Small intestine (tissue), 7 donors: ENCODE results near the gene PBOV1. TPM values are rescaled to one million over a fixed set of nuclear protein-coding genes. Genes with fewer than 3 reads are reported as not detected.

ENCODE experiments used
- DNase-seq, 2 donors: peaks; one replicate each; pipeline versions ENCODE4 v3.0.0 to v3.0.0-alpha.2; 2013
- FAIRE-seq: peaks from 2 replicates; lab custom pipeline; 2012; peaks lifted over from hg19 to GRCh38; lab: Jason Lieb, UNC
- H3K27ac ChIP-seq, 3 donors: one replicate each; pipeline ENCODE4 v1.5.1; 2013; ENCODE audit warnings: low read length in 2 of 3, mild to moderate bottlenecking in 2 of 3, control low read depth in 1 of 3, inconsistent platforms in 1 of 3, low read depth in 1 of 3, moderate library complexity in 1 of 3
- H3K27me3 ChIP-seq, 3 donors: one replicate each; pipeline ENCODE4 v1.6.1; 2013; ENCODE audit warnings: low read length in 3 of 3, inconsistent platforms in 1 of 3; ENCODE audit not compliant: control insufficient read depth in 3 of 3, insufficient read depth in 3 of 3
- H3K36me3 ChIP-seq, 3 donors: one replicate each; pipeline ENCODE4 v1.6.1; 2013; ENCODE audit warnings: low read length in 3 of 3, inconsistent platforms in 1 of 3, low read depth in 1 of 3, mild to moderate bottlenecking in 1 of 3, moderate library complexity in 1 of 3; ENCODE audit not compliant: control insufficient read depth in 3 of 3, insufficient read depth in 2 of 3
- H3K4me1 ChIP-seq, 3 donors: one replicate each; pipeline ENCODE4 v1.6.1; 2013; ENCODE audit warnings: low read length in 2 of 3, inconsistent platforms in 1 of 3, low read depth in 1 of 3, mild to moderate bottlenecking in 1 of 3, moderate library complexity in 1 of 3; ENCODE audit not compliant: control insufficient read depth in 3 of 3, insufficient read depth in 2 of 3
- H3K4me3 ChIP-seq, 3 donors: one replicate each; pipeline ENCODE4 v1.5.1; 2013; ENCODE audit warnings: low read length in 3 of 3, control low read depth in 1 of 3, inconsistent platforms in 1 of 3, low read depth in 1 of 3, mild to moderate bottlenecking in 1 of 3, moderate library complexity in 1 of 3
- H3K9me3 ChIP-seq, 2 donors: one replicate each; pipeline ENCODE4 v1.6.1; 2013; ENCODE audit warnings: low read depth in 1 of 2, low read length in 1 of 2; ENCODE audit not compliant: control insufficient read depth in 2 of 2, insufficient read depth in 1 of 2
- WGBS, 3 donors: extraction: QIAGEN DNeasy Blood & Tissue Kit; methylation state at CpG; one replicate each; pipeline ENCODE4 v1.1.7; 2013; 5-methylcytosine and 5-hydroxymethylcytosine counted together
- polyA plus RNA-seq, 4 donors: library from polyadenylated mRNA; stranded (reverse) in 3 of 4; unstranded in 1 of 4; fragments of 200-250 nt in 3 of 4; fragments of 120-200 nt in 1 of 4; gene quantifications; one replicate each; pipeline versions ENCODE4 v1.2.1 to v1.2.3, GENCODE V29; 2013
- donor health status: healthy with polysubstance abuse.
- donor health status: control.
- donor health status: control.
- donor health status: Bipolar disorder and iron deficiency.
- donor health status: healthy.

Gene PBOV1
- polyA plus RNA-seq, 4 donors = 0.06 TPM; not detected in 3

DNA sequence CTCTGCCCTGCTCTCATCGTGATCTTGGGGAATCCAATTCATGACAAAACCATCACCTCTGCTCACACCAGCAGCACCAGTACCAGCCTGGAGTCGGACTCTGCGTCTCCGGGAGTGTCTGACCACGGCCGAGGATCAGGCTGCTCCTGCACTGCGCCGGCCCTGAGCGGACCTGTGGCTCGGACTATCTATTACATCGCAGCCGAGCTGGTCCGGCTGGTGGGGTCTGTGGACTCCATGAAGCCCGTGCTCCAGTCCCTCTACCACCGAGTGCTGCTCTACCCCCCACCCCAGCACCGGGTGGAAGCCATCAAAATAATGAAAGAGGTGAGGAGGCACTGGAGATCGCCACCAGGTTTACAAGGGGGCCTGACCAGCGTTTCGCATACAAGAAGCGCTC lies 37.2 kb upstream of the PBOV1 start:
- DNase-seq (no peak), FAIRE-seq (no peak)
- Histone ChIP-seq H3K36me3 (peaks cover 0 to 5% (median 0%) of the 10 kb centered on the region in 3 donors), H3K27me3 (no peaks in the 10 kb centered on the region), H3K9me3 (no peaks in the 10 kb centered on the region), H3K4me1 (no peaks in the 10 kb centered on the region), H3K4me3 (no peak overlapping the region), H3K27ac (no peak overlapping the region)
- 91 to 94% (median 91%) methylated on average over 20 of the region's 20 CpGs for WGBS, 3 donors

DNA sequence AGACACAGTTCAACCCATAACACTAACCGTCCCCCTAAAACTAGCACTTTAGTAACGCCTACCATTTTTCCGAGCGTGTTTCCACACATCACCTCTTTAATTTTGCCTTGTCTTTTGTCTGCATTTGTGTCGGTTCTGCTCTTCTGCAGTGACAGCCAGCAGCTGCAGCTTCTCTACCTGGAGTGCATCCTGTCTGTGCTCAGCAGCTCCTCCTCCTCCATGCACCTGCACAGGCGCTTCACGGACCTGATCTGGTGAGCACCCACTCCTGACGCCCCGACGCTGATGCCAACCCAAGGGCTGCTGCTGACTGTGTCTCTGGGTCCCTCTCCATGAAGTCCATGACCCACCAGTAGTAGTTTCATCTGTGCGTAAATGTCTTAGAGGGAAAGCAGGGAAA lies 35.4 kb upstream of the PBOV1 start:
- no peak overlapping the region for H3K27ac ChIP-seq
- no peaks in the 10 kb centered on the region for H3K4me1 ChIP-seq
- DNase-seq (no peak), FAIRE-seq (no peak)
- WGBS, 3 donors = 91 to 95% (median 92%) methylated on average over 11 of the region's 11 CpGs
- H3K36me3 ChIP-seq = peaks cover 0 to 5% (median 0%) of the 10 kb centered on the region in 3 donors
- no peak overlapping the region for H3K4me3 ChIP-seq
- H3K9me3 ChIP-seq = no peaks in the 10 kb centered on the region
- no peaks in the 10 kb centered on the region for H3K27me3 ChIP-seq

DNA sequence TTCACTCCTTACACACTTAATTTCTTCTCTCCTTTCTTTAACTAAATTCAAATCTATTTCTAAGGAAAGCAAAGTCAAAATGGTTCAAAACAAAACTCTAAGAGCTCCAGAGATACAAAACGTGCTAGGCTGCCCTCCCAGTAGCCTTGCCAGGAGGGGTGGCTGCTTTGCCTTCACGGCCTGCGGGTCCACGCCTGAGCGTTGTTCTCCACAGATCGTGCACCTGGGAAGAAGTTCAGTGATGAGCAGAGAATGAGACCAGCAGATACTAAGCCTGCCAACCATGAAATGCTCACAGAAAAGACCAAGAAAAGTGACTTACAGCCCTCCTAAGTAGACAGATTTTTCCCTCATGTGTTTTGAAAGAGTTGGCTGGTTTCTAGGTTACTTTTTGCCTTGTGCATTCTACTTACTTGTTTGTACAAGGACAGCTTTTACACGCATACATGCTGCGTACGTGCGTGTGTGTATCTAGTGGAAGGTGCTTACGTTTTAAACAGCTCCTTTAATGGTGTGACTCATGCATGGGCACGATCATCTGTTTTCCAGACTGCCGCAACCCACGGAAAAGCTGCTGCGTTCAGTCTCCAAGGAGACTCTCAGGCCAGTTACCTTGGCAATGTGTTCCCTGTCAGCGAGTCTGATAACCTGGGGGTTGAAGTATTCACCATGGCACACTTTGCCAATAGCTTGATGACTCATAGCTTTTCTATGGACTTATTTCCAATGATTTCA lies 32.4 kb upstream of the PBOV1 start:
- Histone ChIP-seq H3K27me3 (no peaks in the 10 kb centered on the region), H3K9me3 (no peaks in the 10 kb centered on the region), H3K27ac (peak overlapping the region in 1 of 3 donors; percentile 15), H3K4me1 (no peaks in the 10 kb centered on the region), H3K4me3 (no peak overlapping the region), H3K36me3 (peaks cover 0 to 4% (median 0%) of the 10 kb centered on the region in 3 donors)
- DNase-seq (peak in 1 of 2 donors; percentile 9), FAIRE-seq (no peak)
- 82 to 86% (median 84%) methylated on average over 16 of the region's 16 CpGs for WGBS, 3 donors

DNA sequence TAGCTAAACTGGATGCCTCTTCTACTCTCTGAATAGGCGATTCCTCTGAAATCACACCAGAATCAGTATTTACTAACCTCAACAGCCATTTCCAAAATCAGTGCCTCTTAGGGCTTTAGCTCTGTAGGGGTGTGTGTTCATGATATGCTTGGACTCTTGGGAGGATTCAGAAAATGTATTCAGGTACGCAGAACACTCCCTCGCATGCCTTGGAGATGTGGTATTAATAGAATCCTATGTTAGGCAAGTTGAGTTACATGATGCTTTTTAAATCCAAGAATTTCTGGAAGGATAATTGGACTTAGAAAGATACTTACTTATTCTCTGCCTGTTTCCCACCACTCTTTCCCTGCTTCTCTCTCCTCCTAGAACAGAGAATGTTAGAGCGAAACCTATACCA lies 31.8 kb upstream of the PBOV1 start:
- Histone ChIP-seq H3K4me1 (no peaks in the 10 kb centered on the region), H3K4me3 (no peak overlapping the region), H3K27ac (no peak overlapping the region), H3K36me3 (no peaks in the 10 kb centered on the region), H3K27me3 (no peaks in the 10 kb centered on the region), H3K9me3 (no peaks in the 10 kb centered on the region)
- 94 to 97% (median 97%) methylated on average over 4 of the region's 4 CpGs for WGBS, 3 donors
- DNase-seq (no peak), FAIRE-seq (no peak)

DNA sequence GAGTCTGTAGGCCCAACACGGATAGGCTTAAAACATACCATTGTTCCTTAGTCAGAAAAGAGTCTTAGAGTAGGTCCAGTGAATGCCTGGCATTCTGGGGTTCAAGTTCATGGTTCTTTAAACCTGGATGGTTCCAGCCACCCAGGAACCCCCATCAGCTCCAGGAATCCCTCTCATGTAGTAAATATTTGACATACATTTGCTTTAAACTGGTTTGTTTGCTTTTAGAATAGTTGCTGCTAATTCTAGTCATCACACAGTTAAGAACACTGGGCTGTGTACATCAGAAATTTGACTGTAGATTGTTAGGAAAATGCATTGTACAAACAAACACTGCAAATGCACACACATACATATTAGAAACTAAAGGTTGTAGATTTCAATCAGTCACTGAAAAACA lies 30.6 kb upstream of the PBOV1 start:
- Histone ChIP-seq H3K4me3 (no peak overlapping the region), H3K9me3 (no peaks in the 10 kb centered on the region), H3K27ac (no peak overlapping the region), H3K4me1 (no peaks in the 10 kb centered on the region), H3K27me3 (no peaks in the 10 kb centered on the region), H3K36me3 (no peaks in the 10 kb centered on the region)
- FAIRE-seq (no peak), DNase-seq (no peak)
- WGBS, 3 donors = 78 to 88% (median 81%) methylated on average over 1 of the region's 1 CpG

DNA sequence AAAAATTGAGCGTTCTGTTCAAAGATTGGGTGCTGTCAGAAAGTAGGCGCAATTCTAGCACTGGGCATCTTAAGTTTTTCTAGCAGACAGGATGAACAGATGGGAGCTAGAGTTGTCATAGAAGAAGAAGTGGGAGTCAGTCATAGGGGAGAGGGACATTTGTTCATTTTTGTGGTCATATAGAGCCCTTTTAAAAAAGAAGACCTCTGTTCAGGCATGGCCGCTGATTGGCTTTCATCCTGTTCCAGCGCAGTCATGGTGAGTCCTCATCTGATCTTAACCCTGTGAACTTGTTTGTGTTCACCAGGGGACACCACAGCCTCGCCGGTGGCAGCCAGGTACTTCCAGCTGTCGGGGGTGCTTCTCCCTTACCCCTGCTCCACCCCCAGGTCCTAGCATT lies 29.7 kb upstream of the PBOV1 start:
- Histone ChIP-seq H3K9me3 (no peaks in the 10 kb centered on the region), H3K27me3 (no peaks in the 10 kb centered on the region), H3K27ac (no peak overlapping the region), H3K4me3 (no peak overlapping the region), H3K36me3 (no peaks in the 10 kb centered on the region), H3K4me1 (no peaks in the 10 kb centered on the region)
- no peak for FAIRE-seq
- 86 to 97% (median 90%) methylated on average over 7 of the region's 7 CpGs for WGBS, 3 donors
- DNase-seq = no peak

DNA sequence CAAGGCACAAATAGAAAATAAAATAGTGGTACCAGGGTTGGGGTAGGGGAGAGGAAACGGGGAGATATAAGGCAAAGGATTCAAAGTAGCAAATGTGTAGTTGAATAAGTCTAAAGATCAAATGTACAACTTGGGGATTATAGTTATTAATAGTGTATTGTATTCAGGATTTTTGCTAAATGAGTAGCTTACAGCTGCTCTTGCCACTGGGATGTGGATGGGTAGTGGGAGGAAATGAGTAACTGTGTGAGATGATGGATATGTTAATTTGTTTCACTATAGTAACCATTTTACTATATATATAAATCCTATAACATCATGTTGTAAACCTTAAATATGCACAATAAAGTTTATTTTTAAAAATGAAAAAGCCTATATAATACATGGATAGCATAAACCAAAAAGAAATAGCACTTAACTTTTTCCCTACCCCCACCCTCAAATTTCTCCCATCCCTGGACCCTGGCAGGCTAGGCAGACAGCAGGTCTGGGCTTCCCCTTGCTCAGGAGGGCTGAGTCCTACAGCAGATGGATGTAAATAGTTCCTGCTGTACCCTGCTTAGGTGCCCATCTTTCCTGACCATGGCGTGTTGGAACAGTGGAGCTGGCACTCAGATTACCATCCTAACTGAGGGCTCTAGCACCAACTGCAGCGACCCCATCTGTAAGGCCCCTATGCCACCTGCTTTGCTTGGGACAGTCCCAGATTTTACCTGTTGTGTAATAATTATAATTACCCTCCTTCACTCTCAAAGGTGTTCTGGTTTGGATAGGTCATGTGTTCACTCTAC lies 28.6 kb upstream of the PBOV1 start:
- FAIRE-seq (no peak), DNase-seq (no peak)
- H3K27me3 ChIP-seq = no peaks in the 10 kb centered on the region
- H3K4me1 ChIP-seq = no peaks in the 10 kb centered on the region
- no peaks in the 10 kb centered on the region for H3K36me3 ChIP-seq
- 88 to 94% (median 92%) methylated on average over 3 of the region's 3 CpGs for WGBS, 3 donors
- H3K9me3 ChIP-seq = no peaks in the 10 kb centered on the region
- no peak overlapping the region for H3K27ac ChIP-seq
- H3K4me3 ChIP-seq = no peak overlapping the region

DNA sequence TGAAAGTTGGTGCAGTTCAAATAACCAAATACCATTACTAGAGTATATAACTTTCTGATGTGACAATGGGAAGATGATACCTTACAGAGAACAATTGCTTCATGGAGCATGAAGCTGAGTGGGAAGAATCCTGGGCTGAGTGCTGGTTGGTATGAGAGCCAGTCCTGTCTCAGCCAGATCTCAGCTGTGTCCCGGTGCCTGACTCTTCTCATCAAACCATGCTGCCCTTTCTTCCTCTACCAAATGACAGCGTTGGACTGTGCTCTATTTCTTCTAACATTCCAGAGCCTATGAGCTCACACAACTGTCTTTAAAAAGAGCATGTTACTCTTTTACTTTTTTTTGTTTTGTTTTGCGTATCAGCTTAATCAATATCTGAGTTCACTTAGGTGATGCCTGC lies 27.5 kb upstream of the PBOV1 start:
- 84 to 90% (median 85%) methylated on average over 3 of the region's 3 CpGs for WGBS, 3 donors
- no peaks in the 10 kb centered on the region for H3K36me3 ChIP-seq
- no peak overlapping the region for H3K4me3 ChIP-seq
- no peaks in the 10 kb centered on the region for H3K27me3 ChIP-seq
- no peaks in the 10 kb centered on the region for H3K9me3 ChIP-seq
- H3K4me1 ChIP-seq = no peaks in the 10 kb centered on the region
- H3K27ac ChIP-seq = no peak overlapping the region
- DNase-seq (no peak), FAIRE-seq (no peak)
